ENCODE results near the gene TEX53. TPM values are rescaled to one million over a fixed set of nuclear protein-coding genes. Genes with fewer than 3 reads are reported as not detected.

TEX53 gene
- total RNA-seq, 2 donors from 2014 or later = not detected

- Histone ChIP-seq H3K4me1 (ENCODE audit: control insufficient read depth, insufficient read depth, low read length) (no peaks in the 10 kb centered on the region), H3K27me3 (ENCODE audit: control insufficient read depth, insufficient read depth, low read length, poor library complexity, severe bottlenecking) (no peaks in the 10 kb centered on the region), H3K9me3 (ENCODE audit: control insufficient read depth, low read length) (peaks cover 13% of the 10 kb centered on the region), H3K4me3 (ENCODE audit: low read length) (no peak overlapping the region), H3K27ac (ENCODE audit: low read depth, low read length) (no peak overlapping the region), H3K9ac (ENCODE audit: extremely low read depth, low read length, poor library complexity, severe bottlenecking) (no peak overlapping the region), H3K36me3 (ENCODE audit: control insufficient read depth, insufficient read depth, low read length) (peaks cover 19% of the 10 kb centered on the region)
- Mint-ChIP-seq H3K4me3 (no peak overlapping the region), H3K9me3 (peaks cover 4% of the 10 kb centered on the region), H3K27ac (no peak overlapping the region), H3K27me3 (ENCODE audit: insufficient read depth) (no peaks in the 10 kb centered on the region), H3K4me1 (no peaks in the 10 kb centered on the region), H3K36me3 (ENCODE audit: low read depth) (peaks cover 38% of the 10 kb centered on the region)
- no peak for DNase-seq
- TF ChIP-seq CTCF (conservative IDR thresholded peaks at IDR 0.05) = no peak
- 93 to 94% methylated on average over 8 of the region's 8 CpGs for WGBS, 2 experiments (ENCODE audit: insufficient coverage in 1 of 2, insufficient read length in 1 of 2)
Measured at GRCh38 chr9:114643001-114643400, 14.6 kb downstream of the TEX53 start.

GRCh38 chr9:114641967-114642366 lies 15.6 kb downstream of the TEX53 start:
- Histone ChIP-seq H3K27ac (ENCODE audit: low read depth, low read length) (no peak overlapping the region), H3K9ac (ENCODE audit: extremely low read depth, low read length, poor library complexity, severe bottlenecking) (no peak overlapping the region), H3K4me3 (ENCODE audit: low read length) (no peak overlapping the region), H3K36me3 (ENCODE audit: control insufficient read depth, insufficient read depth, low read length) (peaks cover 16% of the 10 kb centered on the region), H3K4me1 (ENCODE audit: control insufficient read depth, insufficient read depth, low read length) (no peaks in the 10 kb centered on the region), H3K27me3 (ENCODE audit: control insufficient read depth, insufficient read depth, low read length, poor library complexity, severe bottlenecking) (no peaks in the 10 kb centered on the region), H3K9me3 (ENCODE audit: control insufficient read depth, low read length) (peaks cover 6% of the 10 kb centered on the region)
- H3K27ac Mint-ChIP-seq = no peak overlapping the region
- no peak for DNase-seq
- H3K4me3 Mint-ChIP-seq = no peak overlapping the region
- WGBS, 2 experiments (ENCODE audit: insufficient coverage in 1 of 2, insufficient read length in 1 of 2) = 92 to 100% methylated on average over 1 of the region's 1 CpG
- H3K27me3 Mint-ChIP-seq (ENCODE audit: insufficient read depth) = no peaks in the 10 kb centered on the region
- no peaks in the 10 kb centered on the region for H3K9me3 Mint-ChIP-seq
- no peak for TF ChIP-seq CTCF (conservative IDR thresholded peaks at IDR 0.05)
- H3K4me1 Mint-ChIP-seq = no peaks in the 10 kb centered on the region
- peaks cover 36% of the 10 kb centered on the region for H3K36me3 Mint-ChIP-seq (ENCODE audit: low read depth)

- Histone ChIP-seq H3K9me3 (ENCODE audit: control insufficient read depth, low read length) (no peaks in the 10 kb centered on the region), H3K27ac (ENCODE audit: low read depth, low read length) (no peak overlapping the region), H3K36me3 (ENCODE audit: control insufficient read depth, insufficient read depth, low read length) (peaks cover 10% of the 10 kb centered on the region), H3K9ac (ENCODE audit: extremely low read depth, low read length, poor library complexity, severe bottlenecking) (no peak overlapping the region), H3K27me3 (ENCODE audit: control insufficient read depth, insufficient read depth, low read length, poor library complexity, severe bottlenecking) (no peaks in the 10 kb centered on the region), H3K4me1 (ENCODE audit: control insufficient read depth, insufficient read depth, low read length) (no peaks in the 10 kb centered on the region), H3K4me3 (ENCODE audit: low read length) (no peak overlapping the region)
- TF ChIP-seq CTCF (conservative IDR thresholded peaks at IDR 0.05) = no peak
- WGBS, 2 experiments (ENCODE audit: insufficient coverage in 1 of 2, insufficient read length in 1 of 2) = 90 to 95% methylated on average over 2 to 8 of the region's 8 CpGs
- H3K27me3 Mint-ChIP-seq (ENCODE audit: insufficient read depth) = no peaks in the 10 kb centered on the region
- no peak overlapping the region for H3K27ac Mint-ChIP-seq
- no peaks in the 10 kb centered on the region for H3K4me1 Mint-ChIP-seq
- DNase-seq = no peak
- no peak overlapping the region for H3K4me3 Mint-ChIP-seq
- H3K36me3 Mint-ChIP-seq (ENCODE audit: low read depth) = peaks cover 26% of the 10 kb centered on the region
- H3K9me3 Mint-ChIP-seq = no peaks in the 10 kb centered on the region
Measured at GRCh38 chr9:114638404-114638803, 19.2 kb downstream of the TEX53 start.
